Naive thymus-derived CD4-positive, alpha-beta T cell (primary cell): ENCODE data around the gene BPNT1. TPM values are rescaled to one million over a fixed set of nuclear protein-coding genes. Genes with fewer than 3 reads are reported as not detected.
"Not testable (repeated sequence)": the region's sequence is repeated elsewhere in the genome, so short reads cannot be mapped to it uniquely, and the experiment has no call there.

Experiments
- ATAC-seq: fragments of 150-1000 bp; cut with Tn5 transposase; 2 replicates; pipeline ENCODE4 v1.10.0; 2021; ENCODE audit warnings: mild to moderate bottlenecking, moderate library complexity
- CTCF ChIA-PET: fragments of 350-600 bp; sonication (Branson Sonifier 250); formaldehyde crosslinking; loops from one replicate; lab custom pipeline; 2021; ENCODE audit warnings: antibody characterized with exemption; lab: Charles Lee
- POLR2A ChIA-PET: fragments of 350-600 bp; sonication (Branson Sonifier 250); formaldehyde crosslinking; loops from one replicate; lab custom pipeline; 2021; ENCODE audit warnings: antibody characterized with exemption, inconsistent platforms; lab: Charles Lee
- DNase-seq, 9 donors: peaks; one replicate each; pipeline versions ENCODE4 v3.0.0 to v3.0.0-alpha.2; 2020 to 2022; ENCODE audit warnings: mixed read lengths in 1 of 9
- H3K27ac ChIP-seq: one replicate; pipeline ENCODE4 v1.7.0; 2013; ENCODE audit warnings: mild to moderate bottlenecking, low read depth, low read length, moderate library complexity
- H3K27me3 ChIP-seq, 2 donors: one replicate each; pipeline ENCODE4 v1.7.0; 2013; ENCODE audit warnings: low read length in 2 of 2, mild to moderate bottlenecking in 2 of 2, moderate library complexity in 2 of 2; ENCODE audit not compliant: control insufficient read depth in 2 of 2, insufficient read depth in 2 of 2
- H3K36me3 ChIP-seq, 3 experiments: 1 replicate in 2 of 3; 2 replicates in 1 of 3; pipeline ENCODE4 v1.7.0; 2013; ENCODE audit warnings: low read length in 3 of 3, mild to moderate bottlenecking in 3 of 3, moderate library complexity in 1 of 3; ENCODE audit not compliant: insufficient read depth in 3 of 3, control insufficient read depth in 2 of 3
- H3K4me1 ChIP-seq, 2 donors: one replicate each; pipeline ENCODE4 v1.7.0; 2013; ENCODE audit warnings: low read length in 2 of 2, mild to moderate bottlenecking in 2 of 2, moderate library complexity in 1 of 2; ENCODE audit not compliant: control insufficient read depth in 2 of 2, insufficient read depth in 2 of 2
- H3K4me3 ChIP-seq: 2 replicates; pipeline ENCODE4 v1.7.0; 2013; ENCODE audit warnings: mild to moderate bottlenecking, low read length
- H3K9me3 ChIP-seq, 3 experiments: 1 replicate in 2 of 3; 2 replicates in 1 of 3; pipeline ENCODE4 v1.7.0; 2013; ENCODE audit warnings: low read length in 3 of 3; ENCODE audit not compliant: control insufficient read depth in 2 of 3
- H3K27ac Mint-ChIP-seq, 9 donors: one replicate each; pipeline ENCODE4 v1.8.0; 2020 to 2022; ENCODE audit warnings: mixed read lengths in 9 of 9, mild to moderate bottlenecking in 8 of 9, moderate library complexity in 5 of 9, inconsistent platforms in 2 of 9
- H3K27me3 Mint-ChIP-seq, 5 donors: one replicate each; pipeline ENCODE4 v1.8.0; 2021 to 2022; ENCODE audit warnings: mixed read lengths in 5 of 5, mild to moderate bottlenecking in 1 of 5
- H3K36me3 Mint-ChIP-seq, 5 donors: one replicate each; pipeline ENCODE4 v1.8.0; 2020 to 2022; ENCODE audit warnings: mixed read lengths in 5 of 5, mild to moderate bottlenecking in 3 of 5, inconsistent platforms in 1 of 5
- H3K4me1 Mint-ChIP-seq, 7 donors: one replicate each; pipeline ENCODE4 v1.8.0; 2020 to 2022; ENCODE audit warnings: mixed read lengths in 7 of 7, mild to moderate bottlenecking in 3 of 7, inconsistent platforms in 1 of 7
- H3K4me3 Mint-ChIP-seq, 10 donors: one replicate each; pipeline ENCODE4 v1.8.0; 2020 to 2022; ENCODE audit warnings: mild to moderate bottlenecking in 10 of 10, mixed read lengths in 10 of 10, moderate library complexity in 6 of 10, inconsistent platforms in 2 of 10
- H3K9me3 Mint-ChIP-seq, 11 donors: one replicate each; pipeline ENCODE4 v1.8.0; 2020 to 2022; ENCODE audit warnings: mixed read lengths in 11 of 11, mild to moderate bottlenecking in 4 of 11, inconsistent platforms in 1 of 11, moderate library complexity in 1 of 11
- intact Hi-C, 2 donors: fragments of 100-400 bp; cut with micrococcal nuclease; formaldehyde crosslinking; loops; one replicate each; pipeline ENCODE4 v1.15.1; 2023
- polyA plus RNA-seq, 2 donors: library from polyadenylated mRNA; unstranded; fragments of 300-500 nt; fragmentation: Illumina TruSeq; gene quantifications; one replicate each; pipeline ENCODE4 v1.2.3, GENCODE V29; 2021
- total RNA-seq, 6 experiments: library from RNA in 5 of 6; stranded (reverse) in 5 of 6; gene quantifications; 1 replicate in 5 of 6; 2 replicates in 1 of 6; pipeline ENCODE4 v1.2.3 and lab custom pipeline; 2021 to 2026

BPNT1 gene
- total and polyA plus RNA-seq, 7 experiments from 2014 or later: 5.5 to 25.2 (median 19.2) TPM

GRCh38 chr1:220044678-220045355 lies 44.8 kb downstream of the BPNT1 start:
- no peak for ATAC-seq
- Histone ChIP-seq H3K36me3 (peaks cover 0 to 15% (median 0%) of the 10 kb centered on the region in 3 experiments), H3K27me3 (no peaks in the 10 kb centered on the region), H3K9me3 (no peaks in the 10 kb centered on the region), H3K4me3 (peak overlapping the region; percentile 92), H3K4me1 (peaks cover 0 to 23% of the 10 kb centered on the region in 2 donors), H3K27ac (peak overlapping the region; percentile 86)
- ChIA-PET CTCF (no interaction called here), POLR2A (interaction anchor here (0.9 kb wide), 1 partner anchor 45 kb away, joined by 3 read pairs; no protein-coding TSS in a partner anchor)
- DNase-seq: no peak
- peak overlapping the region; percentile 88 to 99 (median 93) for H3K4me3 Mint-ChIP-seq
- peaks cover 0 to 3% (median 0%) of the 10 kb centered on the region in 5 donors for H3K27me3 Mint-ChIP-seq
- intact Hi-C loops: loop anchor here (5.0 to 10.0 kb wide), 3 partner anchors 647 to 1700 kb away; partner anchors contain the start of genes C1orf115 (in 1 of the 2), DUSP10 (in 1 of the 2) and LYPLAL1 (in 1 of the 2)
- peak overlapping the region; percentile 80 to 99 (median 94) for H3K27ac Mint-ChIP-seq
- H3K4me1 Mint-ChIP-seq: peaks cover 8 to 49% (median 38%) of the 10 kb centered on the region in 7 donors
- H3K36me3 Mint-ChIP-seq: peaks cover 0 to 5% (median 0%) of the 10 kb centered on the region in 5 donors
- H3K9me3 Mint-ChIP-seq: peaks cover 0 to 7% (median 0%) of the 10 kb centered on the region in 11 donors

GRCh38 chr1:220043646-220044045 lies 45.9 kb downstream of the BPNT1 start:
- Mint-ChIP-seq H3K36me3 (peaks cover 0 to 10% (median 5%) of the 10 kb centered on the region in 5 donors), H3K4me1 (peaks cover 11 to 55% (median 43%) of the 10 kb centered on the region in 7 donors), H3K27me3 (peaks cover 0 to 3% (median 0%) of the 10 kb centered on the region in 5 donors), H3K4me3 (peak overlapping the region in 8 of 10 donors; percentile 0 to 97 (median 42)), H3K27ac (peak overlapping the region in 8 of 9 donors; percentile 4 to 77 (median 68)), H3K9me3 (peaks cover 0 to 7% (median 0%) of the 10 kb centered on the region in 11 donors)
- Histone ChIP-seq H3K4me3 (no peak overlapping the region), H3K9me3 (no peaks in the 10 kb centered on the region), H3K36me3 (peaks cover 0 to 24% (median 0%) of the 10 kb centered on the region in 3 experiments), H3K27ac (peak overlapping the region; percentile 11), H3K27me3 (no peaks in the 10 kb centered on the region), H3K4me1 (peaks cover 0 to 23% of the 10 kb centered on the region in 2 donors)
- intact Hi-C loops: loop anchor here in 1 of 2 donors (10.0 kb wide), 1 partner anchor 1701 kb away; the partner anchor contains the start of gene DUSP10
- ChIA-PET CTCF (interaction anchor here (1.3 kb wide), 1 partner anchor 46 kb away, joined by 3 read pairs; the partner anchor contains the start of gene BPNT1), POLR2A (no interaction called here)
- ATAC-seq (no peak), DNase-seq (no peak)

- no peaks in the 10 kb centered on the region for H3K27me3 ChIP-seq
- ATAC-seq (no peak), DNase-seq (no peak)
- Mint-ChIP-seq H3K36me3 (peaks cover 0 to 19% (median 17%) of the 10 kb centered on the region in 5 donors), H3K27me3 (no peaks in the 10 kb centered on the region), H3K9me3 (no peaks in the 10 kb centered on the region), H3K4me1 (peaks cover 23 to 52% (median 47%) of the 10 kb centered on the region in 7 donors), H3K4me3 (no peak overlapping the region), H3K27ac (no peak overlapping the region)
- ChIA-PET POLR2A (no interaction called here), CTCF (no interaction called here)
- peaks cover 0 to 24% (median 0%) of the 10 kb centered on the region in 3 experiments for H3K36me3 ChIP-seq
- intact Hi-C loops: loop anchor here in 1 of 2 donors (10.0 kb wide), 1 partner anchor 1705 kb away; the partner anchor contains the start of gene DUSP10
- H3K27ac ChIP-seq: no peak overlapping the region
- H3K4me1 ChIP-seq: peaks cover 0 to 12% of the 10 kb centered on the region in 2 donors
- H3K4me3 ChIP-seq: no peak overlapping the region
- no peaks in the 10 kb centered on the region for H3K9me3 ChIP-seq
These were observed 49.5 kb downstream of the BPNT1 start for GRCh38 chr1:220040028-220040596.

- no peaks in the 10 kb centered on the region for H3K27me3 Mint-ChIP-seq
- H3K27ac Mint-ChIP-seq: peak overlapping the region in 6 of 9 donors; percentile 19 to 75 (median 54)
- ChIA-PET POLR2A (no interaction called here), CTCF (interaction anchor here (0.8 kb wide), 1 partner anchor 73 kb away, joined by 3 read pairs; no protein-coding TSS in a partner anchor)
- peaks cover 15 to 46% (median 39%) of the 10 kb centered on the region in 7 donors for H3K4me1 Mint-ChIP-seq
- ATAC-seq: no peak
- peaks cover 0 to 35% (median 4%) of the 10 kb centered on the region in 3 experiments for H3K36me3 ChIP-seq
- H3K27me3 ChIP-seq: no peaks in the 10 kb centered on the region
- no peaks in the 10 kb centered on the region for H3K9me3 Mint-ChIP-seq
- no peaks in the 10 kb centered on the region for H3K9me3 ChIP-seq
- peak overlapping the region in 3 of 10 donors; percentile 1 to 25 (median 8) for H3K4me3 Mint-ChIP-seq
- H3K4me3 ChIP-seq: no peak overlapping the region
- DNase-seq: no peak
- intact Hi-C loops: loop anchor here in 1 of 2 donors (5.0 kb wide), 1 partner anchor 36 kb away; no protein-coding TSS in a partner anchor
- H3K36me3 Mint-ChIP-seq: peaks cover 0 to 25% (median 17%) of the 10 kb centered on the region in 5 donors
- peaks cover 0 to 4% of the 10 kb centered on the region in 2 donors for H3K4me1 ChIP-seq
- no peak overlapping the region for H3K27ac ChIP-seq
These were observed 50.9 kb downstream of the BPNT1 start for GRCh38 chr1:220038640-220039039.

GRCh38 chr1:220037810-220038209 lies 51.8 kb downstream of the BPNT1 start:
- Mint-ChIP-seq H3K4me3 (peak overlapping the region in 2 of 10 donors; percentile 4 to 29), H3K27ac (peak overlapping the region in 5 of 9 donors; percentile 1 to 58 (median 8))
- peaks cover 0 to 43% (median 12%) of the 10 kb centered on the region in 3 experiments for H3K36me3 ChIP-seq

GRCh38 chr1:220032911-220033310 lies 56.7 kb downstream of the BPNT1 start:
- POLR2A ChIA-PET: no interaction called here
- H3K27me3 Mint-ChIP-seq: no peaks in the 10 kb centered on the region

More at GRCh38 chr1:220037810-220038209, 51.8 kb downstream of the BPNT1 start:
- H3K36me3 Mint-ChIP-seq: peaks cover 0 to 31% (median 19%) of the 10 kb centered on the region in 5 donors
- H3K4me3 ChIP-seq, H3K9me3 ChIP-seq, H3K27me3 ChIP-seq, H3K9me3 Mint-ChIP-seq, H3K4me1 ChIP-seq, H3K27ac ChIP-seq, H3K27me3 Mint-ChIP-seq, DNase-seq, POLR2A ChIA-PET: not testable (repeated sequence)
- ATAC-seq: peak; percentile 57
- intact Hi-C loops: loop anchor here in 1 of 2 donors (5.0 kb wide), 1 partner anchor 36 kb away; no protein-coding TSS in a partner anchor
- CTCF ChIA-PET: interaction anchor here (0.8 kb wide), 1 partner anchor 73 kb away, joined by 3 read pairs; no protein-coding TSS in a partner anchor
- peaks cover 11 to 38% (median 31%) of the 10 kb centered on the region in 7 donors for H3K4me1 Mint-ChIP-seq

More at GRCh38 chr1:220032911-220033310, 56.7 kb downstream of the BPNT1 start:
- peaks cover 0 to 53% (median 37%) of the 10 kb centered on the region in 5 donors for H3K36me3 Mint-ChIP-seq
- no peaks in the 10 kb centered on the region for H3K4me1 ChIP-seq
- no peaks in the 10 kb centered on the region for H3K9me3 ChIP-seq
- H3K27ac Mint-ChIP-seq: no peak overlapping the region
- ATAC-seq: no peak
- CTCF ChIA-PET: no interaction called here
- no peak overlapping the region for H3K4me3 ChIP-seq
- H3K36me3 ChIP-seq: peaks cover 14 to 56% (median 18%) of the 10 kb centered on the region in 3 experiments
- H3K4me3 Mint-ChIP-seq: no peak overlapping the region
- H3K27me3 ChIP-seq: no peaks in the 10 kb centered on the region
- intact Hi-C loops: no loop called here
- no peak for DNase-seq
- H3K27ac ChIP-seq: no peak overlapping the region
- H3K9me3 Mint-ChIP-seq: no peaks in the 10 kb centered on the region
- H3K4me1 Mint-ChIP-seq: peaks cover 4 to 22% (median 17%) of the 10 kb centered on the region in 7 donors
